Esophagus muscularis mucosa (tissue), 3 donors: Measurements from ENCODE around the gene KCP.

ENCODE experiments used
- POLR2AphosphoS5 ChIP-seq, 2 donors: sonication (generic); formaldehyde crosslinking; IDR thresholded peaks; one replicate each; pipeline ENCODE4 v1.6.1; 2017; ENCODE audit warnings: antibody characterized with exemption in 2 of 2
- TF ChIP-seq, protein P1 (sequence below), 3 experiments: fragments of 200-600 bp in 2 of 3; fragments of 450-650 bp in 1 of 3; sonication (generic) in 2 of 3; IDR thresholded peaks; one replicate each; pipeline ENCODE4 v1.5.1; 2017 to 2019; ENCODE audit warnings: antibody characterized with exemption in 3 of 3, mild to moderate bottlenecking in 2 of 3, moderate library complexity in 1 of 3

DNA sequence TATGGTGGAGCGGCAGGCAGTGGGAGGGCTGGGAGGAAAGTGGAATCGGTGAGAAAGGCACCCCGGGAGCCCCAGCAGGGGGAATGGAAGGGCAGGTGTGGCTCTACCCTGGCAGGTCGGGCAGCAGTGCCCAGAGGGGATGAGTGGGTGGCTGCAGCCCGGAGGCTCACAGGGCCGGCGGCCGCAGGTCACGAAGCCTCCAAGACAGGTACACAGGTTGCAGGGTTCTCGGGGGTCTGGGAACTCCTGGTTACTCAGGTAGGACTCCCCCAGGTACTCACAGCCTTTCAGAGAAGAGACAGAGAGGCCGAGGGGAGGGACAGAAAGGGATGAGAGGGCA, 21.8 kb downstream of the KCP start:
- no peak for TF ChIP-seq POLR2AphosphoS5 (IDR thresholded peaks at IDR 0.05)
- TF ChIP-seq, protein P1, sequence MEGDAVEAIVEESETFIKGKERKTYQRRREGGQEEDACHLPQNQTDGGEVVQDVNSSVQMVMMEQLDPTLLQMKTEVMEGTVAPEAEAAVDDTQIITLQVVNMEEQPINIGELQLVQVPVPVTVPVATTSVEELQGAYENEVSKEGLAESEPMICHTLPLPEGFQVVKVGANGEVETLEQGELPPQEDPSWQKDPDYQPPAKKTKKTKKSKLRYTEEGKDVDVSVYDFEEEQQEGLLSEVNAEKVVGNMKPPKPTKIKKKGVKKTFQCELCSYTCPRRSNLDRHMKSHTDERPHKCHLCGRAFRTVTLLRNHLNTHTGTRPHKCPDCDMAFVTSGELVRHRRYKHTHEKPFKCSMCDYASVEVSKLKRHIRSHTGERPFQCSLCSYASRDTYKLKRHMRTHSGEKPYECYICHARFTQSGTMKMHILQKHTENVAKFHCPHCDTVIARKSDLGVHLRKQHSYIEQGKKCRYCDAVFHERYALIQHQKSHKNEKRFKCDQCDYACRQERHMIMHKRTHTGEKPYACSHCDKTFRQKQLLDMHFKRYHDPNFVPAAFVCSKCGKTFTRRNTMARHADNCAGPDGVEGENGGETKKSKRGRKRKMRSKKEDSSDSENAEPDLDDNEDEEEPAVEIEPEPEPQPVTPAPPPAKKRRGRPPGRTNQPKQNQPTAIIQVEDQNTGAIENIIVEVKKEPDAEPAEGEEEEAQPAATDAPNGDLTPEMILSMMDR (IDR thresholded peaks at IDR 0.05) = no peak
